ENCODE measurements around the gene TMEM201. TPM values are rescaled to one million over a fixed set of nuclear protein-coding genes. Genes with fewer than 3 reads are reported as not detected.

The TMEM201 gene
- total RNA-seq, 1 donor: 3.3 TPM

DNA sequence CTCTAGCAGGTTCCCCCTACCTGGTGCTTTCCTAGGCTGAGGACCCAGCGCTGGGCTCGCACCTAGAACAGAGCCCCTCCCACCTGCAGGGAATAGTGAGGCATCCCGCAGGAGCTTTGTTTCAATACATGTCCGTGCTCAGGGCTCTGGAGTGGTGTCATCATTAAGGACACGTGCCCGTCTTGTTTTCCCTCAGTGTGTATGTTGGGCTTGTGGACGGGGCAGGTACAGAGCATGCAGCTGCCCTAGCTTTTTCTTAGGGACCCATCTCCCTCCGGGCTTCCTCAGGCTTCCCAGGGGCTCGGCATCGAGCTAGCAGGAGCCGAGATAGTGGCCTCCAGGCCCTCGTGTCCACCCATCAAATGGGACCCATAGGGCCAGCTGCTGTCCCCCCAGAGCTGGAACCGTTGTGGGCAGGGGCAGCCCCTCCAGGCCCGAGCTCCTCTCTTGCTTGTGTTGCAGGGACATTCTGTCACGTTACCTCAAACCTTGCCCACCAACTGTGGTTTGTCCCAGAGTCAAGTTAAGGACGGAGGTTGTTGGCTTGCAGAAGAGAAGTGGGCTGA lies 3.9 kb downstream of the TMEM201 start:
- Histone ChIP-seq H3K9me3 (ENCODE audit: low read depth, low read length) (no peaks in the 10 kb centered on the region), H3K27me3 (ENCODE audit: insufficient read depth, low read length) (no peaks in the 10 kb centered on the region), H3K4me3 (ENCODE audit: low read length) (no peak overlapping the region), H3K4me1 (ENCODE audit: insufficient read depth, low read length) (peaks cover 48% of the 10 kb centered on the region)

DNA sequence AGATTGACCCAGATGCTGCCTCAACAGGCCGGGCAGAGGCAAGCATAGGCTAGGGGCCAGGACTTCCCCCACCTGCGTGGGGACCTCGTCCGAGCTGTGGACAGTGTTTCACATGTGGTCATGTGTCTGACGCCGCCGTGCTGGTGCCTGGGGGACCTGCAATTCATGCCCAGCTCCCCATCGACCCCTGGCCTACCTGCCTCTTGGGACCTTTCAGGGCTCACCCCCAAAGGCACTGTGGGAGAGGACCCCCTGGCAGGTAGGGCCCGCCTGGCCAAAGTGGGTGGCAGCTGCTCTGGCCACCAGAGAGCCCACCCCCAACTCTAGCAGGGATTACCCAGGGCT lies 4.4 kb downstream of the TMEM201 start:
- Histone ChIP-seq H3K4me3 (ENCODE audit: low read length) (no peak overlapping the region), H3K4me1 (ENCODE audit: insufficient read depth, low read length) (peaks cover 47% of the 10 kb centered on the region), H3K9me3 (ENCODE audit: low read depth, low read length) (no peaks in the 10 kb centered on the region), H3K27me3 (ENCODE audit: insufficient read depth, low read length) (no peaks in the 10 kb centered on the region)

DNA sequence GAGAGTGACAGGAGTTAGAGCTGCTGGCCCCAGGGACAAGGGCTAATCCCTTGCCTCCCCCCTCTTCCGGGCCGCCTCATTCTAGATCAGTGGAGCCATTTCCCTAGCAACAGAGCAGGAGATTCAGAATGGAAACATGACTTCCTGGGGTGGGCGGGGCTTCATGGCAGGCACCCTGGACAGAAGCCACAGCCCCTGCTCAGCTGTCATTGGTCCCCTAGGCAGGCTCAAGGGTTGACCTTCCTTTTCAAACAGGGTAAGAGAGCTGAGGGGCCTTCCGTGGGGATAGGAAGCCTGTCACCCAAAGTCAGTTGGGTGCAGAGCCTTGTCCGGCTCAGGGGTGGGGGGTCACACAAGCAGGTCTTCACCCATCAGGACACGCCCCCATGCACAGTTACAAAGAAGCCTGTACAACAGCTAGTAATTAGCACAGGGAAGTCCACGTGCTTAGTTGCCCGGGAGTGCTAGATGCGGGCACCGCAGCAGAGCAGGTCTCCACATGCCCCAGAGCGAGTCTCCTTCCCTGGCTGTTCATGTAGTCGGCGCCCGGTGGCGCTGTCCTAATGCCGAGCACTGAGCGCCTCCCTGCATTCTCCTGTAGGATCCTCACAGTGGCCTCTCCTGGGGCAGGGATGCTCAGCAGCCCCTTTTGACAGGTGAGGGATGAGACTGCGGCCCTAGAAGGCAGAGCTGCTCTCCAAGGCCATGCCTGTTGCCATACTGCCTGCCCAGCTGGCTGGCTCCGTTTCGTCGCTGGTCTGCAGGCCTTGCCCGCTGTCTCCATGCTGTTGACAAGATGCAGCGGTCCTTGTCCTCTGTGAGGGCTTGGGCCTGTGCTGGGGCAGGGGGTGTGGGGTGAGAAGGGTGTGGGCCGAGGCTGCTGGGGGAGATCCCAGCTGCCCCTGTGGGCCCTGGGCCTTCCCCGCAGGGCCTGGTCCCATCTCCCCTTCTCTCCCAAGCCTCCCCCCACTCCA lies 5.1 kb downstream of the TMEM201 start:
- Histone ChIP-seq H3K4me1 (ENCODE audit: insufficient read depth, low read length) (peaks cover 44% of the 10 kb centered on the region), H3K9me3 (ENCODE audit: low read depth, low read length) (no peaks in the 10 kb centered on the region), H3K27me3 (ENCODE audit: insufficient read depth, low read length) (no peaks in the 10 kb centered on the region), H3K4me3 (ENCODE audit: low read length) (no peak overlapping the region)

DNA sequence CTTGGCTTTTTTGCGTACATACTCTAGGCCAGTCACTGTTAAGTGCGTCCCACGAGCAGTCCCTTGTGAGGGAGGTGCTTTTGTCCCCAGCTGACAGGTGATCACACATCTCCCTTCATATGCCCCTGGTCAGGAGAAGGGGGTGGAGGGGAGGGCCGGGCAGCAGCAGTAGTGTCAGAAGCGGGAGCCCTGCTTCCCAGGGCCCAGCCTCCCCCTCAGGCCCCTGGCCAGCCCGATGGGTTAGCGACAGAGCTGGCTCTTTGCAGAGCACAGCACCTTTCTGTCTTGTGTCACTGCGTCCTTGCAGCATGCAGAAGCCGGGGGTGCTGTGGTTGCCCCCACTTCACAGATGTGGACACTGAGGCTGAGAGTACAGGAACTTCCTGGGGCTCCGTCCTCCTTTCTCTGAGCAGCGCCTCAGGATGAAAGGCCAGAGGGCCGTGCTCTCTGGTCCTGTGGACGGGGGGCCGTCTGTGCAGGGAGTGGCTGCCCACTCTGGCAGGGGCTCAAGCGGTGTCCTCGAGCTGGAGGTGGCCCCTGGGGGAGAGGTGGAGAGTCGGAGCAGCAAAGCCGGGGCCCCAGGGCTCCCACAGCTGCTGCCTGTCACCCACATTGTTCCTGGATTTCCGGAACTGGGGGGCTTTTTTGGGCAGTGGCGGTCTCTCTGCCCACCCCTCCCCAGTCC lies 5.9 kb downstream of the TMEM201 start:
- Histone ChIP-seq H3K27me3 (ENCODE audit: insufficient read depth, low read length) (no peaks in the 10 kb centered on the region), H3K4me3 (ENCODE audit: low read length) (no peak overlapping the region), H3K9me3 (ENCODE audit: low read depth, low read length) (no peaks in the 10 kb centered on the region), H3K4me1 (ENCODE audit: insufficient read depth, low read length) (peaks cover 39% of the 10 kb centered on the region)

DNA sequence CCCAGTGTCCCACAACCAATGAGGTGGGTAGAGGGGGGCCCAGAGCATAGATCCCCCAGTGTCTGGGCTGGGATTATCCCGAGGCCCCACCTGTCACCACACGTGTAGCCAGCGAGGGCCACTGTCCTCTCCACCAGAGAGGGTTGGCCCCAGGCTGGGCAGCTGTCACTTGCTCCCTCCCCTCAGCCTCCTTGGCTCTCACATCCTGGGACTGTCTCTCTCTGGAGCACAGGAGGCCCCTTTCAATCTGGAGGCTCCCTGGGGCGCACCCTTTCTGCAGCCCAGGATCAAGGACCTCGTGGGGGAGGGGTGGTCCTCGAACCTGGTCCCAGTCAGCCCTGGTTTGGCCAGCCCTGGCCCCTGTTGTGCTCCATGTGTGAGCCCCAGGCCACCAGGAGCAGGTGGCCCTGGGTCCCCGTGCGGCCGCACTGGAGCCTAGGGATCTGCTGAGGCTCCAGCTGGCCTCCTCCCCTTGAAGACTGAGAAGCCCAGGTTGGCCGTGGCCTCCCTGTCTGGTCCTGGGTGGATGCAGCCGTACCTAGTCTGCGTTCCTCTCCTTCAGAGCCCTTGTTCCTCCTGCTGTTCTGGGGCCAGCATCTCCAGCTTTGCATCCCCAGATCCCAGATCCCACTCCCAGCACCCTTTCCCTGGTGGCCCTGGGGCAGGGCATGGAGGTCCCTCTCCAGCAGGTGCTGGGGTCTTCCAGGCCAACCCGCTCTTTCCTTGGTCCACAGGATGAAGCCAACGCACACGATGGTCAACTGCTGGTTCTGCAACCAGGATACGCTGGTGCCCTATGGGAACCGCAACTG lies 6.7 kb downstream of the TMEM201 start:
- H3K4me3 ChIP-seq (ENCODE audit: low read length): no peak overlapping the region
- H3K27me3 ChIP-seq (ENCODE audit: insufficient read depth, low read length): no peaks in the 10 kb centered on the region
- H3K9me3 ChIP-seq (ENCODE audit: low read depth, low read length): no peaks in the 10 kb centered on the region
- peaks cover 32% of the 10 kb centered on the region for H3K4me1 ChIP-seq (ENCODE audit: insufficient read depth, low read length)

DNA sequence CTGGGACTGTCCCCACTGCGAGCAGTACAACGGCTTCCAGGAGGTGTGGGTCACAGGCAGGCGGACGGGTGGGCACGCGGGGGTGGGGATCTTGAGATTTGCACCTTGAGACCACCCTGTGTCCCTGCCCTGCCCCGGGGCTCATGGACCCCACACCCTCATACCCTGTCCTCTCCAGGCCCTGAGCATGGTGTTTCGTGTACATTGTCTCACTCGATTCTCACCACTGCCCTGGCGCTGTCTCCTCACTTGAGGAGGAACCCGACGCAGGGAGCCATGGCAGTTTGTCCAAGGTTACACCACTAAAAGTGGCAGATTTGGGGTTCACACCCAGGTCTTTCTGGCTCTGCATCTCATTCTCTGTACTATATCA lies 7.2 kb downstream of the TMEM201 start:
- Histone ChIP-seq H3K9me3 (ENCODE audit: low read depth, low read length) (no peaks in the 10 kb centered on the region), H3K4me1 (ENCODE audit: insufficient read depth, low read length) (peaks cover 30% of the 10 kb centered on the region), H3K4me3 (ENCODE audit: low read length) (no peak overlapping the region), H3K27me3 (ENCODE audit: insufficient read depth, low read length) (no peaks in the 10 kb centered on the region)

DNA sequence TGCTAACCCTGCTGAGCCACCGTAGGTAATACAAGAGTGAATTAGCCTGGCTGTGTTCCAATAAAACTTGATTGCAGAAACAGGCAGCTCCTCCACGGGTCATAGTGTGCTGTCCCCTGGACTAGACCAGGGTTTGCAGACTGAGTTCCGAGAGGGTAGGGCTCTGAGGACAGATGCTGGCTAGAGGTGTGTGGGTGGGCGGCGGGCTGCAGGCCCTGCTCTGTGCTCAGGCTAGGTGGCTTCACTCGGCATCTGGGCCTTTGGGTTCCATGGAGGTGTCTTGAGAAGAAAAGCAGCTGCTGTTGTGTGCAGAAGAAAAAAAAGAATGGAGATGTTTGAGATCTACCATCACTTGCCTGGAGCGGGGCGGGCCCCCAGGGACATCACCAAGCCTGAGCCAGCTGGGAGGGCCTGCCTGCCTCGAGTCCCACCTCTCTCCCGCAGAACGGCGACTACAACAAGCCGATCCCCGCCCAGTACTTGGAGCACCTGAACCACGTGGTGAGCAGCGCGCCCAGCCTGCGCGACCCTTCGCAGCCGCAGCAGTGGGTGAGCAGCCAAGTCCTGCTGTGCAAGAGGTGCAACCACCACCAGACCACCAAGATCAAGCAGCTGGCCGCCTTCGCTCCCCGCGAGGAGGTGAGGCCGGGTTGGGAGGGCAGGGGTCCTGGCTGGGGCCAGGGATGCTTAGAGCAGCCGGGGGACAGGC lies 7.9 kb downstream of the TMEM201 start:
- no peaks in the 10 kb centered on the region for H3K9me3 ChIP-seq (ENCODE audit: low read depth, low read length)
- peaks cover 24% of the 10 kb centered on the region for H3K4me1 ChIP-seq (ENCODE audit: insufficient read depth, low read length)
- H3K4me3 ChIP-seq (ENCODE audit: low read length): no peak overlapping the region
- no peaks in the 10 kb centered on the region for H3K27me3 ChIP-seq (ENCODE audit: insufficient read depth, low read length)

DNA sequence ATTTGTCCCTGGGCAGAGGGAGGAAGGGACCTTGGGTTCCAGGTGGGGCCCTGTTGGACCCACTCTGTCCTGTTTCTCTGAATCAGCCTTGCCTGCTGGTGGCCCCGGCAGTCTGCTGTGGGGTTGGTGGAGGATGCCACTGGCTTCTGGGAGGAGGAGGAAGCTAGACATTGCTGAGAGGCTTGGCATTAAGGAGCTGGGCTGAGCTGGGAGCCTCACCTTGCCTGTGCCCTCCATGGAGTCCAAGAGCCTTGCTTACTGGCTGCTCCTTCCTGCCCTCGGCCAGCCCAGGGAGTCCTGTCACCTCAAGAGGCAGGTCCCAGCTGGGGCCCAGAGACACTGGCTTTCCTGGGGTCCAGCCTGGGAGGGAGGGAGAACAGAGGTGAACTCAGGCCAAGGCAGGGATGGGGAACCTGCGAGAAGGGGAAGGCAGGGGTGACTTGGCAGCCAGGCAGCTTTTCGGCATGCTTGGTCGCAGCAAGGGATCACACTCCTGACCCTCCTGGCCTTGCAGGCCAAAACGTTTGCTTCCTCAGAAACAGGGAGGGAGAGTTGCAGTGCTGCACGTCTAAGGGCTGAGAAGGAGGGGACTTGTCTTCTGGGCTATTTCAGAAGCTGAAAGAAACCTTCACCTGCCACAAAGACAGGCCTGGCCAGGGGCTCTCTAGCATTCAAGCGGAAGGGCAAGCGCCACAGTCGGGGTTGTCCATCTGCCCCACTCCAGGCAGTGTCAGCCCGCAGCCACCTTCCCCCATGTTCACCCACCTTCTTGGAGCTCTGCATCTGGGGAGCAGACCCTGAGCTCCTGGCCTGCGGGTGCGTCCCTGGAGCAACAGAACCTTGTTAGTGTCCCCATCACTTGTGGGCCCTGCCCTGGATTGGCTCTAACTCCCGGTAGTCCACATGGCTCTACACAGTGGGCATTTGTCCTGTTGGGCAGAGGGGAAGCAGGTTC lies 8.9 kb downstream of the TMEM201 start:
- Histone ChIP-seq H3K9me3 (ENCODE audit: low read depth, low read length) (no peaks in the 10 kb centered on the region), H3K4me1 (ENCODE audit: insufficient read depth, low read length) (peaks cover 13% of the 10 kb centered on the region), H3K27me3 (ENCODE audit: insufficient read depth, low read length) (no peaks in the 10 kb centered on the region), H3K4me3 (ENCODE audit: low read length) (no peak overlapping the region)

- H3K4me1 ChIP-seq (ENCODE audit: insufficient read depth, low read length): peaks cover 6% of the 10 kb centered on the region
- no peak overlapping the region for H3K4me3 ChIP-seq (ENCODE audit: low read length)
Observed at GRCh38 chr1:9598316-9598700, 9.6 kb downstream of the TMEM201 start.

DNA sequence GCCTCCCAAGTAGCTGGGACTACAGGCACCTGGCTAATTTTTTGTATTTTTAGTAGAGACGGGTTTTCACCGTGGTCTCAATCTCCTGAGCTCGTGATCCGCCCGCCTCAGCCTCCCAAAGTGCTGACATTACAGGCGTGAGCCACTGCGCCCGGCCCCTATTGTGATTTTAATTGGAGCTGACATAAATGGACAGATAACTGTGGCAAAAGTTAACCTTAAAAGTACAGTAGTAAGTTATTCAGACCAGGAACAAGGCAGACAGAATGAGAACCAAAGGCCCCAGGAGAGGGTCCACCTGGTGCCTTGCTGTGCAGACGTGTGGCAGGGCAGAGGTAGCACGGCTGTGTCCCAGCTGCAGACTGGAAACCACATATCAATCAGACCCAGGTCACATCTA lies 11.0 kb downstream of the TMEM201 start:
- no peaks in the 10 kb centered on the region for H3K9me3 ChIP-seq (ENCODE audit: low read depth, low read length)
- H3K4me3 ChIP-seq (ENCODE audit: low read length): no peak overlapping the region
- no peaks in the 10 kb centered on the region for H3K4me1 ChIP-seq (ENCODE audit: insufficient read depth, low read length)
- H3K27me3 ChIP-seq (ENCODE audit: insufficient read depth, low read length): no peaks in the 10 kb centered on the region

More at GRCh38 chr1:9598316-9598700, 9.6 kb downstream of the TMEM201 start:
- H3K9me3 ChIP-seq (ENCODE audit: low read depth, low read length): no peaks in the 10 kb centered on the region
- no peaks in the 10 kb centered on the region for H3K27me3 ChIP-seq (ENCODE audit: insufficient read depth, low read length)

- H3K9me3 ChIP-seq (ENCODE audit: low read depth, low read length): no peaks in the 10 kb centered on the region
- no peaks in the 10 kb centered on the region for H3K27me3 ChIP-seq (ENCODE audit: insufficient read depth, low read length)
- H3K4me1 ChIP-seq (ENCODE audit: insufficient read depth, low read length): no peaks in the 10 kb centered on the region
- no peak overlapping the region for H3K4me3 ChIP-seq (ENCODE audit: low read length)
Observed at GRCh38 chr1:9600861-9601834, 12.4 kb downstream of the TMEM201 start.

- H3K4me1 ChIP-seq (ENCODE audit: insufficient read depth, low read length): no peaks in the 10 kb centered on the region
- H3K4me3 ChIP-seq (ENCODE audit: low read length): no peak overlapping the region
- no peaks in the 10 kb centered on the region for H3K9me3 ChIP-seq (ENCODE audit: low read depth, low read length)
- no peaks in the 10 kb centered on the region for H3K27me3 ChIP-seq (ENCODE audit: insufficient read depth, low read length)
Observed at GRCh38 chr1:9601942-9602793, 13.5 kb downstream of the TMEM201 start.
